NCI-H1105 treated with DMSO at 0.1 percent for 48 hours (cell line): Measurements from ENCODE around the gene KCNQ4.

Experiments used
- DNase-seq: peaks from one replicate; lab custom pipeline; 2025; lab: John Stamatoyannopoulos, UW

Gene KCNQ4

GRCh38 chr1:40777224-40777970 is 6.2 kb upstream of the KCNQ4 start:
- no peak for DNase-seq

DNA sequence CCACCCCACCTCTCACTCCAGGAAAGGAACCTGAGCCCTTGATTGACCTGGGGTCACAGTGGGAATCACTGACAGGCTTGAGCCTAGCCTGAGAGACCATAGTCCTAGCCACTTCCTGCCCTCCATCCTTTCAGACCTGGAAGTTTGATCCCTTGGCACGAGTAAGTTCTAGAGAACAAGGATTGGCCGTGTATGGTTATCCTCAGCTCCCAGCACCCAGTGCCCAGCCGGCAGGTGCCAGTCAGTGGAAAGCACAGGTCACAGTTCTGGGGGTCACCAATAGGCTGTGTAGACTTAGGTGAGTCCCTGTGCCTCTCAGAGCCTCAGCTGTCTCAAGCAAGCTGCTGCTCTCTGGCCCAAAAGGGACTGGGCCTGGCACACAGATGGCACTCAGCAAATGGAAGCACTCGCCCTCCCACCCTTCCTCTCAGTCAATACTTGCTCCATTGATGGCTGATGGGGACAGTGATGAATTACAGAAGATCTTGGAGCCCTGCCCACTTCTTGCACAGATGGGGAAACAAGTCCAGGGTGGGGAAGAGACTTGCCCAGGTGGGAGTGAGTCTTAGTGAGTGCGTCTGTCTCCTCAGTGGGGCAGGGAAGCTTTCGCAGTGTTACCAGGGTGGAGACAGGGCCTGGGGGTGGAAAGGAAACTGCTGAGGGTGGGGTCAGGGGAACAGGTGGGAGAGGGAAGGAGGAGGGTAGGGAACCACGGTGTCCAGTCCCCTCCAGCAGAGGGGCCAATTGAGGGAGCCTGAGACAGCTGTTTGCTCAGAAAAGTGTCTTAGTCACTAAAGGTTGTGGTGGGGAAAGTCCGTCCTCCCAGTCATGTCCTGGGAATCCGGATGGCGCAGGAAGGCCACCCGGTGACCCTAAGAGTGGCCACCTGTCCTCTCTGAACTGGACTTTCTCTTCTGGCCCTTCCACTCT is 2.6 kb upstream of the KCNQ4 start:
- DNase-seq: peak; percentile 11

DNA sequence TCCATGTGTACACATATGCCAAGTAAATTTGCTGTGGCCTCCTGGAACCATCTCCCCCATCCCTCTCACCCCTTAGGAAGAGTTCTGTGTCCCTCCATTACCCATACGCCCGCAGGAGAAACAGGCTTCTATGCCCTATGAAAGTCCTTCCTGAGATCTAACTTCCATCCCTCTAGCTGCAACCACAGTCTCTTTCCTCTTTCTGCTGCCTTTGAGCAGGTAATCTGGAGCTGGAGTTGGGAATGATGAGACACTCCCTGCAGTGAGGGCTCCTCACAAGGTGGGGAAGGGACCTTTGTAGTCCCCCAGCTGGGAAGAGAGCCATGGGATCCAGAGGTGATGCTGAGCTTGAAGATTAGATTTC is 2.0 kb upstream of the KCNQ4 start:
- DNase-seq: no peak

GRCh38 chr1:40782371-40782956 is 1.1 kb upstream of the KCNQ4 start:
- peak; percentile 21 for DNase-seq

- DNase-seq: no peak
Observed at GRCh38 chr1:40784141-40784770, 669 bp downstream of the KCNQ4 start.

DNA sequence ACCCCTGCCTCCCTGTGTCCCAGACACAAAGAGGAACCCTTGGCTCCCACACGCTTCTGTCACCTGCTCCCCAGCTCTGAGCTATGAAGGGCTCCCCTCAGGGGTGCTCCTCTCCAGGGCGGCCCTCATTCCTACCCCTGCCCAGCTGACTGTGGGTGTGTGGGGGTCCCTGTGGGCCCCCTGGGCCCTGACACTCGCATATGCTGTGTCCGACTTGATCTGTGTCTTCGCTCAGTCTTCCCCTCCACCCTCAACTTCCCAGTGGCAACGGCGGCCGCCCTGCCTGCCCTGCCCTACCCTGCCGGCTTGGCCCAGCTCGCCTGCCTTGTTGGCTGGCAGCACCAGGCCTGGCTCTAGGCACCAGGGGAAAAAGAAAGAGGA is 1.2 kb downstream of the KCNQ4 start:
- no peak for DNase-seq

DNA sequence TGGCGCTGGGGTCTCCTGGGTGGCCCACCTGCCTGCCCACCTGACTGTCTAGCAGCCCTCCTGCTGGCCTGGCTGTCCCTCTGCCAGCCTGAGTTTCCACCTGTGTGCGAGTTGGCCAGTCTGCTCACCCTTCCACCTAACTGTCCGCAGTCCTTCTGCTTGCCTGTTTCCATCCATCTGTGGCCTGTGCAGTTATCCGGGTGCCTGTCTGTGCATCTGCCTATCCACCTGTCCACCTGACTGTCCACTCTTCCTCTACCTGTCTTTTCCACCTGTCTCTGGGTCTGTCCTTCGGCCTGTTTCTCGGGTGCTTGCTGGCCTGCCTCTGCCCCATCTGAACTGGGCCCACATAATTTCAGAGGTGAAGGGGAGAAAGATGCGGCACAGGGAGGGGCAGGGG is 1.9 kb downstream of the KCNQ4 start:
- DNase-seq: no peak

GRCh38 chr1:40786171-40786994 is 2.8 kb downstream of the KCNQ4 start:
- no peak for DNase-seq

- DNase-seq: no peak
Observed at GRCh38 chr1:40786995-40787705, 3.6 kb downstream of the KCNQ4 start.

DNA sequence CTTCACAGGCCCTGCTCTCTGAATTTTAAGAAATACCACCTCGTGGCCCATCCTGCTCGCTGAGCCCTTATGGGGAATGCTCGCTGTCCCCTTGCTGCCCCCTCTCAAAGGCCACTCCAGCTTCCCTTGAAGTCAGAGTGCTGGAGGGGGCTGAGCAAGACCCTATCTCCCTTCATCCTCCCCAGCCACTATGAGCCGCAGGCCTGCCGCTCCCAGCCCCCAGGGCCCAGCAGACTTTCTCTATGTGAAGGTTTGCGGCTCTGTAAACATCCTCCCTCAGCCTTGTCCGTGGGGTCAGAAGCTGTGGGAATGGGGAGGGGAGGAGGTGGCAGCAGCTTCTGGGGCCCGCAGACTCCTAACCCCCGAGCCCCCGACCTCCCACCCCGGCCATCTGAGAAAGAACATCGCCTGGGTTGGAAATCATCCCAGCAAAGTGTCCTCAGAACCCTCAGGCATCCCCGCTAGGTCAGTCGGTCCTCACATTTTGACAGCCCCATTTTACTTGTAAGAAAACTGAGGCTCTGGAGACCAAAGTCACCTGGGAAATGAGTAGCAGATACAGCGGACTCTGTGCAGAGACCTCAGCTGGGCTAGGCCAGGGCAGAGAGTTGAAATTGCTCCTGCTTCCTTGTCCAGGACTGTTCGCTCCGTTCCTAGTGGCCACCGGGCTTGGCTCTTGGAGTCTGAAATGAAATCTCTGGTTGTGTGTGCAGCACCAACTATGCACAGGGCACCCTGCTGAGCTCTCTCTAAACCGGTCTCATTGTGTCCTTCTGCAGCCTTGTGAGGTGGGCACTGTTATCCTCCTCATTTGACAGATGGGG is 4.4 kb downstream of the KCNQ4 start:
- no peak for DNase-seq

DNA sequence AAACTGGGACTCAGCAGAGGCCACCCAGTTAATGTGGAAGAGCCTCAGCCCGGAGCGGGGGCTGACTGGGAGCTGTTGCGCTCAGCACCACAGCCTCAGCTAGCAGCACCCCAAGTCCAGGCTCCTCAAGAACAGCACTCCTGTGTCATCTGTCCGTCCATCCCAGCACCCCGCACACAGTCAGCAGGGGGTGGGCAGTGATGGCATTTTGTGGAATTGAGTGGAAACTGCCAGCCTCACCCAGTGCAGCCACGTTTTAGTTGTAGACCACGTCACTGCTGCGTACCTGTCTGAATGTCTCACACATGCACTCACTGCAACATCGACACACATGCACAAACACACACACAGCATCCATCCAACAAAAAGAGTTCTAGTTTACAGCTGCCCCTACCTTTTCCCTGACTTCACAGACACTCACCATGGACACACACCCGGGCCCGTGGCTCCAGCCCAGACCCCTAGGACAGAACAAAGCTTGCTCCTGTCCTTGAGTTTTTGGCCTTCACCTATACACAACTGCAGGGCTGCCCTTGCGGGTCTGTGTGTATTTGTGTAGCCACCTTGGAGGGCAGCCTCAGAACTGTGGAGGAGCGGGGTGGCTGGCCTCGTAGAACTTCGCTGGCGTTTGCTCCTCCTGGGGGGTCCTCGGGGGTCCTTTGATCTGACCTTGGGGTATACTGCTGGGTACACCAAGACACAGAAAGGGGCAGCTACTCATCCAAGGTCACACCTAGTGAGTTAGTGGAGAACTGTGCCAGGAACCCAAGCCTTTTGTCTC is 5.2 kb downstream of the KCNQ4 start:
- no peak for DNase-seq

GRCh38 chr1:40789342-40789598 is 5.7 kb downstream of the KCNQ4 start:
- no peak for DNase-seq

GRCh38 chr1:40789661-40790430 is 6.3 kb downstream of the KCNQ4 start:
- DNase-seq: no peak

- DNase-seq: no peak
Observed at GRCh38 chr1:40792036-40792435, 8.4 kb downstream of the KCNQ4 start.

- no peak for DNase-seq
Observed at GRCh38 chr1:40793617-40794016, 10.0 kb downstream of the KCNQ4 start.

- no peak for DNase-seq
Observed at GRCh38 chr1:40794048-40794447, 10.5 kb downstream of the KCNQ4 start.

GRCh38 chr1:40794974-40795715 is 11.6 kb downstream of the KCNQ4 start:
- no peak for DNase-seq
